ENCODE measurements around the gene NR5A1. TPM values are rescaled to one million over a fixed set of nuclear protein-coding genes. Genes with fewer than 3 reads are reported as not detected.

Gene NR5A1
- total RNA-seq, 1 donor from 2014 or later, result not detected

DNA sequence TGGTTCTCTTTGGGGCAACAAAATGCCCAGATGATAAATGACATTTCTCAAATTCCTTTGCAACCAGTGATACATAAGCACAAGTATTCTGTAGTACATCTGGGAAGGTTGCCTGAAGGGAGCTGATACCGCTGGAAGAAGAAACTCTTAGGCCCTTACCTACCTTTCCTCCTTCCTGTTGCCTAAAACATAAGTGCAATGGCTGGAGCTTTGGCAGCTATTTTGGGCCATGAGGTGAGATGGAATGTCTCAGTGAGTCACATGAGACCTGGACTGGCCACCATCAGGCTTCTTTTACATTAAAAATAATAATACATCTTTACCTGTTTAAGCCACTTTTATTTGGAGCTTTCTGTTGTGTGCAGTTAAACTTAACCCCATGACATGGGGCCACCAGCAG lies 68.1 kb downstream of the NR5A1 start:
- ATAC-seq, result no peak

DNA sequence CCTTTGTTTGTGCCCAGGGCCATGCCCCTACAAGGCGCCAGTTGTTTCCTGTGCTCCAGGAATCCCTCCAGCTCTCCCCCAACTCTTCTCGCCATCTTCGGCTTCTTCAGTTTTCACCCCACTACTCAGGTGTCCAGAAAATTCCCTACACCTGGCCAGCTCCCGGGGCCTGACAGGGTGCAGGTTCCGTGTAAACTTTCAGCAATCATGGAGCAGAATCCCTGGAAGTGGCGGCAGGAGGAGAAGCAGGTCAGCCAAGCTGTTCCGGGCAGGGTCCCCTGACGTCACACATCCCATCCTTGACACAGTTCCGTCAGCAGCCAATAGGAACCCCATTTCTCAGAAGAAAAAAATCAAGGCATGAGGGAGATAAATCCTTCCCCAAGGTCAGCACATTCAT lies 69.1 kb downstream of the NR5A1 start:
- no peak for ATAC-seq

DNA sequence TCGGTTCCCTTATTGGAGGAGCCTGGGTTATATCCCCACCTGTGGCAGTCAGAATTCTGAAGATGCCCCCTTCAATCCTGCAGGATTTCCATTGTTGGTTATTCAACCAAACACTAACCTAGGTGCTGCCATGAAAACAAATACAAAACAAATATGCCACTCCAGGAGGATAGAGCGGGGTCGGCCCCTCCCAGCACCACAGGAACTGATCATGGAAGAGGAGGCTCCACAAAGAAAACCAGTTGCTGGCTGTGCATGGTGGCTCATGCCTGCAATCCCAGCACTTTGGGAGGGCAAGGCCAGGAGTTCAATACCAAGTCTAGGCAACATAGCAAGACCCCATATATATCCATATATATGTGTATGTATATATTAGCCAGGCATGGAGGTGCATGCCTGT lies 70.1 kb downstream of the NR5A1 start:
- ATAC-seq, result no peak

DNA sequence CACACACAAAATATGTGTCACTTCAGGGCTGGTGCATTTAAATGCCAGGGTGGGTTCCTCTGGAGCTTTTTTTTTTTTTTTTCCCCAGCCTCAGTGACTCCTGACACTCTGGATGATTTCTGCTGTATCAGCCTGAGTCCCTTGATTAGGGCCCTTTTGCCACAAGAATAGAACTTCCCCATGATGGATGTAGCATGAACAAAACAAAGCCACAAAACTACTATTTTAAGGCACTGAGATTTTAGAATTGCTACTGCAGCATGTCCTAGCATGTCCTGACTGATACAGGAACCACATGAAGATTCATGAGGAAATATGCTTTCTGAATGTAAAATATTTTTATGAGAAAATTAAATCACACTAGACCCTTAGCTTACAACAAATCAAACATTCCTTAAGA lies 70.9 kb downstream of the NR5A1 start:
- ATAC-seq, result no peak

Other genes starting within 250 kb of the NR5A1 start
- 11.0 TPM for gene NEK6, start 249.4 kb downstream of the NR5A1 start, total RNA-seq
- gene PSMB7, start 92.0 kb downstream of the NR5A1 start, total RNA-seq, result 140 TPM
- gene ADGRD2, start 56.9 kb downstream of the NR5A1 start, total RNA-seq, result 0.08 TPM